Upper lobe of left lung (tissue), 4 donors: ENCODE measurements around the gene MRPL51.
A peak's percentile ranks its signal among the peaks of the same experiment; 100 is the strongest.
"Not testable (repeated sequence)": the region's sequence is repeated elsewhere in the genome, so short reads cannot be mapped to it uniquely, and the experiment has no call there.

Experiments
- POLR2A ChIP-seq, 4 donors: fragments of 450-650 bp; IDR thresholded peaks; one replicate each; pipeline ENCODE4 v1.5.1; 2016 to 2017; ENCODE audit warnings: antibody characterized with exemption in 4 of 4, mild to moderate bottlenecking in 2 of 4
- POLR2AphosphoS5 ChIP-seq, 2 donors: sonication (generic); formaldehyde crosslinking; IDR thresholded peaks; one replicate each; pipeline ENCODE4 v1.5.1; 2017; ENCODE audit warnings: antibody characterized with exemption in 2 of 2
- TF ChIP-seq, protein P1 (sequence below), 6 experiments: fragments of 450-650 bp in 4 of 6; fragments of 200-600 bp in 2 of 6; sonication (generic) in 2 of 6; IDR thresholded peaks; one replicate each; pipeline ENCODE4 v1.5.1; 2016 to 2019; ENCODE audit warnings: antibody characterized with exemption in 6 of 6

DNA sequence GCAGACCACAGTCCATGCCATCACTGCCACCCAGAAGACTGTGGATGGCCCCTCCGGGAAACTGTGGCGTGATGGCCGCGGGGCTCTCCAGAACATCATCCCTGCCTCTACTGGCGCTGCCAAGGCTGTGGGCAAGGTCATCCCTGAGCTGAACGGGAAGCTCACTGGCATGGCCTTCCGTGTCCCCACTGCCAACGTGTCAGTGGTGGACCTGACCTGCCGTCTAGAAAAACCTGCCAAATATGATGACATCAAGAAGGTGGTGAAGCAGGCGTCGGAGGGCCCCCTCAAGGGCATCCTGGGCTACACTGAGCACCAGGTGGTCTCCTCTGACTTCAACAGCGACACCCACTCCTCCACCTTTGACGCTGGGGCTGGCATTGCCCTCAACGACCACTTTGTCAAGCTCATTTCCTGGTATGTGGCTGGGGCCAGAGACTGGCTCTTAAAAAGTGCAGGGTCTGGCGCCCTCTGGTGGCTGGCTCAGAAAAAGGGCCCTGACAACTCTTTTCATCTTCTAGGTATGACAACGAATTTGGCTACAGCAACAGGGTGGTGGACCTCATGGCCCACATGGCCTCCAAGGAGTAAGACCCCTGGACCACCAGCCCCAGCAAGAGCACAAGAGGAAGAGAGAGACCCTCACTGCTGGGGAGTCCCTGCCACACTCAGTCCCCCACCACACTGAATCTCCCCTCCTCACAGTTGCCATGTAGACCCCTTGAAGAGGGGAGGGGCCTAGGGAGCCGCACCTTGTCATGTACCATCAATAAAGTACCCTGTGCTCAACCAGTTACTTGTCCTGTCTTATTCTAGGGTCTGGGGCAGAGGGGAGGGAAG lies 44.7 kb upstream of the MRPL51 start:
- TF ChIP-seq, protein P1, sequence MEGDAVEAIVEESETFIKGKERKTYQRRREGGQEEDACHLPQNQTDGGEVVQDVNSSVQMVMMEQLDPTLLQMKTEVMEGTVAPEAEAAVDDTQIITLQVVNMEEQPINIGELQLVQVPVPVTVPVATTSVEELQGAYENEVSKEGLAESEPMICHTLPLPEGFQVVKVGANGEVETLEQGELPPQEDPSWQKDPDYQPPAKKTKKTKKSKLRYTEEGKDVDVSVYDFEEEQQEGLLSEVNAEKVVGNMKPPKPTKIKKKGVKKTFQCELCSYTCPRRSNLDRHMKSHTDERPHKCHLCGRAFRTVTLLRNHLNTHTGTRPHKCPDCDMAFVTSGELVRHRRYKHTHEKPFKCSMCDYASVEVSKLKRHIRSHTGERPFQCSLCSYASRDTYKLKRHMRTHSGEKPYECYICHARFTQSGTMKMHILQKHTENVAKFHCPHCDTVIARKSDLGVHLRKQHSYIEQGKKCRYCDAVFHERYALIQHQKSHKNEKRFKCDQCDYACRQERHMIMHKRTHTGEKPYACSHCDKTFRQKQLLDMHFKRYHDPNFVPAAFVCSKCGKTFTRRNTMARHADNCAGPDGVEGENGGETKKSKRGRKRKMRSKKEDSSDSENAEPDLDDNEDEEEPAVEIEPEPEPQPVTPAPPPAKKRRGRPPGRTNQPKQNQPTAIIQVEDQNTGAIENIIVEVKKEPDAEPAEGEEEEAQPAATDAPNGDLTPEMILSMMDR (IDR thresholded peaks at IDR 0.05): peak; percentile 78 to 88 (median 84)
- TF ChIP-seq POLR2A, POLR2AphosphoS5 (IDR thresholded peaks at IDR 0.05): not testable (repeated sequence)
